AG10803 (cell line): ENCODE measurements around the gene ASTN1.
A peak's percentile ranks its signal among the peaks of the same experiment; 100 is the strongest.

Experiments used
- DNase-seq: peaks from one replicate; pipeline ENCODE4 v3.0.0; 2010; ENCODE audit warnings: low read depth
- H3K4me3 ChIP-seq: 2 replicates; pipeline ENCODE4 v1.5.1; 2011; ENCODE audit warnings: mild to moderate bottlenecking, low read length, control low read depth
- CTCF ChIP-seq: conservative IDR thresholded peaks from 2 replicates; pipeline ENCODE4 v1.5.1; 2011; ENCODE audit warnings: mild to moderate bottlenecking, low read length, control low read depth, inconsistent platforms

The ASTN1 gene

GRCh38 chr1:177116941-177117340, 47.6 kb downstream of the ASTN1 start:
- no peak for TF ChIP-seq CTCF
- DNase-seq = no peak

GRCh38 chr1:177106614-177107365, 57.7 kb downstream of the ASTN1 start:
- no peak overlapping the region for H3K4me3 ChIP-seq
- DNase-seq = no peak
- no peak for TF ChIP-seq CTCF

More at GRCh38 chr1:177116941-177117340, 47.6 kb downstream of the ASTN1 start:
- H3K4me3 ChIP-seq = no peak overlapping the region

- no peak overlapping the region for H3K4me3 ChIP-seq
- TF ChIP-seq CTCF = no peak
- no peak for DNase-seq
Observed at GRCh38 chr1:177106196-177106595, 58.3 kb downstream of the ASTN1 start.

- H3K4me3 ChIP-seq = no peak overlapping the region
- TF ChIP-seq CTCF = no peak
- DNase-seq = no peak
Observed at GRCh38 chr1:177103005-177103852, 61.3 kb downstream of the ASTN1 start.

- TF ChIP-seq CTCF = no peak
- no peak overlapping the region for H3K4me3 ChIP-seq
- no peak for DNase-seq
Observed at GRCh38 chr1:177092001-177092400, 72.5 kb downstream of the ASTN1 start.

- H3K4me3 ChIP-seq = no peak overlapping the region
- no peak for TF ChIP-seq CTCF
- DNase-seq = peak; percentile 11
Observed at GRCh38 chr1:177091040-177091439, 73.5 kb downstream of the ASTN1 start.

- H3K4me3 ChIP-seq = no peak overlapping the region
- TF ChIP-seq CTCF = no peak
- DNase-seq = no peak
Observed at GRCh38 chr1:177088966-177089365, 75.5 kb downstream of the ASTN1 start.
